ENCODE results near the gene APOL1. TPM values are rescaled to one million over a fixed set of nuclear protein-coding genes. Genes with fewer than 3 reads are reported as not detected.
A peak's percentile ranks its signal among the peaks of the same experiment; 100 is the strongest.
"Not testable (repeated sequence)": the region's sequence is repeated elsewhere in the genome, so short reads cannot be mapped to it uniquely, and the experiment has no call there.

APOL1 gene
- total RNA-seq, 2 donors from 2014 or later, result 39.9 to 69.3 TPM

DNA sequence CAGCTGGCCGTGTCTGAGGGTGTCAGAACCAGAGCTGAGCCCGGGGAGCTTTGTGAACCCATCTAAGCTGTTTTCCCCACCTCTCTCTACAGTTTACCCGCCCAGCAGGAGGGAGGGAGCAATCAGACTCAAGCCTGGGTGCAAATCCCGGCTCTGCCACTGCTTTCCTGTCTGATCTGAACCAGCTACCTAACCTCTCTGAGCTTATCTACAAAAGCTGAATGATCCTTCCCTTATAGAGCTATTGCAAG, 13.9 kb upstream of the APOL1 start:
- DNase-seq (ENCODE audit: low spot score), result no peak
- intact Hi-C loops (cut with DNase I), result no loop called here

DNA sequence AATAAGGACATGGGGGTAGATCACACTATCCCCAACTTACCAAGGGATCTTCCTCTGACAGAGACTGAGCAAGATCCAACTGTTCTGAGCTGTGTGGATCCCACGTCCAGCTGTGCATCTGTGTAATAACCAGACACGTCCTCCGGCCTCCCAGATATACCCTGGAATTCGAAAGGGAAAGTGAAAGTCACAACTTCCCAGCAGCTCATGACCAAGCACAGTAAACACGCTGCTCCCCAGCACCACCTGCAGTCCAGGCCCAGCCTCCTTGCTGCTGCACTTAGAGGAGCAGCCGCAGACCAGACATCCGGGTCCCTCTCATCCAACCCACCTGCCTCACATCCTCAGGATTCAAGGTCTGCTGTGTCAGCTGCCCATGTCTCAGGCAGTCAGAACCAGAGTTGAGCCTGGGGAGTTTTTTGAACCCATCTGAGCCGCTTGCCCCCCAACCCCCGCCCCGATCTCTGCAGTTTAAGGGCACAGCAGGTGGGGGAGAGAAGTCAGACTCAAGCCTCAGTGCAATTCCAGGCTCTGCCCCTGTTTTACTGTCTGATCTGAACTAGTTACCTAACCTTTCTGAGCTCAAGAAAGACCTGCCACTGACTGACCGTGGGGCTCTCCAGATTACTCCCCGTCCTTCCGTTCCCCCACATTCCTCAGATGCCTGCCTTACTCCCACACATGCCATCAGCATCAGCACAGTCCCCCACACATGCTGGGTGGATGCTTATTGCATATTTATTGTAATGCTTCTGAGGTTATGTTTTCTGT, 13.3 kb upstream of the APOL1 start, which contains the start of gene APOL2:
Gene APOL2 (minus strand): TSS at position 127 of the 771 bp plus-strand sequence. CDS start 6,365 bp downstream, outside the sequence.
- peak; percentile 94 for DNase-seq (ENCODE audit: low spot score)
- intact Hi-C loops (cut with DNase I), result no loop called here

DNA sequence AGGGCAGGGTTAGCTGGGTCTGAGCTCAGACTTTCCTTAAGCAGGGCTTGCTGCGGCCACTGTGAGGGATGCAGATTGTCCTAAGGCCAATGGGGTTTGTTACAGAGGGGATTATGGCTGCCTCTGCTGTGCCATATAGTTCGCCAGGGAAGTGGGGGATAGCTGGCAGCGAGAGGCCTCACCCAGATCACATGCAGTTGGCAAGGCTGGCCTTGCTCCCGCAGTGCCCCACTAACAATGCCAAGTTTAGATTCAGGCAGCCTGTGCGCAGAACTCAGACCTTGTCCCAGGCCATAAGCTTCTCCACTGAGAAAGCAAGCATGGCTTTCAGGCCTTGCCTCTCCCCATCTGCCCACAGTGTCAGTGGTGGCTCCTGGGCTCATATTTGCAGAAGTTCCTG, 8.9 kb upstream of the APOL1 start:
- intact Hi-C loops (cut with DNase I), result no loop called here
- peak; percentile 75 for DNase-seq (ENCODE audit: low spot score)

DNA sequence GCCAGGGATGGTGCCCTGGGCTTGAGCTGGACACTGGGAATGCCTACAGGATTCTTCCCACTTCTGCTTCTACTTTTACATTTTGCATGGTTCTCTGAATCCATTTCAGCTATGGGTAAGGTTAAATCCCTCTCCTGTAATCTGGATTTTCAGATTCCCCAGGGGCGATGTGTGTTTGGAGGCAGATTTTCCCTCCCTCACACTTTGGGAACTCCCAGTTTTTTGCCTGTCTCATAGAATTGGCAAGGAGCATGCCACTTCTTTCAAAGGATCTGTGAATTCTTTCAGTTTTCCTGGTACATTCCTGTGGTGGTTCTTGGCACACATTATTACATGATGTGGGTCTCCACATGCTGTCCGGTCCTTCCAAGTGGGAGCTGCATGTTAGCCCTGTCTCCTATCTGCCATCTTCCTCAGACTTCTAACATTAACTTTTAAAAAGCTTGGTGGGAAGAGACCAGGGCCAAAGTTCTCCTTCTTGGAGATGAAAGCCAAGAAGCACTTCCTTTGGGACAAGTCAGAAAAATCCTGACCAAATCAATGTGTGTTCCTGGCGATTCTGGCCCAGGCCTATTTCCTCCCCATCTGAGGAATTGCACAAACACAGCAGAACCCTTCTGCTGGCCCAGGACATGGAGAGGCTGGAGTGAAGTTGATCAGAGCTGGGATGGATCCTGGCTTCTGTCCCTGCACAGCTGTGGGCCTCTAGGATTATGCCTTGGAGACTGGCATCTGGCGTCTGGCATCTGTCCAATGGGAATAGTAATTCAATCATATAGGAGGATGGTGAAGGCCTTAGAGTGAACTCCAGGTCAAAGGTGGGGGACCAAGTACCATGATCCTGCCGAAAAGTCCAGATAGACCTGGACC, 8.2 kb upstream of the APOL1 start:
- peak; percentile 83 for DNase-seq (ENCODE audit: low spot score)
- intact Hi-C loops (cut with DNase I), result no loop called here

DNA sequence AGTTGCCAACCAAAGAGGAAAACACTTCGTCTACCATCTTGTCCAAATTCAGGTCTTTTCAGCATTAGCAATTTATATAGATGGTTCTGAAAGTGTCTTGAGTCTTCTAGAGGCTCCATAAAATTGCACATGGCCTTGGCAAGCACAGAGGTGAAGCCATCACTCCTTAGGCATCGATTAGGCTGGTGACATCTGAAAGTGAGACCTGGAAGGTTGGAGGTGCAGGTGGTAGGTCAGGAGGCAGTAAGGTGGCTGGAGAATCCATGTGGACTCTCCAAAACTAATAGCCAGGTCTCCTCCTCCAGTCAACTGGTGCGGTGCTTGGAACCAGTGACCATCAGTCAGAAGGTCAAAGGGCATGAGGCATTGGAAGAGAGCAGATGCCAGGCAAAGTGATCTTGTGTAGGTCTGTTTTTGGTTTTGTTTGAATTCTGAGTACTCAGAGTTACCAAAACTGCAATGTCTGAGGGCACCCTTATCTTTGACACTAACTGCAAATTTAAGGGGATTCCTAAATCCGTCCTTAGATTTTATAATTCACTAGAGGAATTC, 7.1 kb upstream of the APOL1 start:
- no peak for DNase-seq (ENCODE audit: low spot score)
- intact Hi-C loops (cut with DNase I), result no loop called here

DNA sequence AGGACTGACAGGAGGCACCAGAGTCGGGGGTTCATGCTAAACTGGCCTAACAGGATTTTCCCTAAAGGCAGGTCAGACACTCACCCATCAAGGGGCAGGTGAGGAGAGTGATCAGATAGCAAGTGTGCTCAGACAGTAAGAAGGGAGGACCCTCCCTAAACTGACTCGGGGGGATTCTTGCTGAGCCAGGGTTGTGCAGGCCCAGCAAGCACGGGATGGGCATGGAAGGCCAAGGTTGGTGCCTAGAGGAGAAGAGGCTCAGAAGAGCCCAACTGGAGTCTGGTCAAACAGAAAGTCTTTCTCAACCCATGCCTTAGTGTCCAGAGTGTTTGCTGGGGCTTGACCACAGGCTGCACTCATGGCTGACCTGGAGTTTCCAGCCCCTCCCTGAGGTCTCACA, 6.2 kb upstream of the APOL1 start:
- DNase-seq (ENCODE audit: low spot score), result no peak
- intact Hi-C loops (cut with DNase I), result no loop called here

DNA sequence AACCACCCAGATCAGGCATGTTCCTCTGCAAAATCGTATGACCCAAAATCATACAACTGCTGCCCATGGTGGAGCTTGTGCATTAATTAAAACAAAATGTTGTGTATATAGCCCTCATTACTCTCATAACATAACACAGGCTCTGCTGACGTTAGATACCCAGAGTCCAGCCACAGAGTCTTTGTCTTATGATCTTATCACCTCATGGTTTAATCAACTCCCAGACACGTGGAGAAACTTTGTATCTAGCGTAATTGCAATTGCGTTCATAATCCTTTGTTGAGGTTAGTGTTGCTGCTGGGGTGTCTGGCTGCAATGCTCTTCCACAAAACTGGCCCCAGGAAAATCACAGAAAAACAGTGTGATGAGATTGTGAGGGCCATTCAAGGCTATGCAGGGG, 5.0 kb upstream of the APOL1 start:
- intact Hi-C loops (cut with DNase I), result no loop called here
- DNase-seq (ENCODE audit: low spot score), result no peak

DNA sequence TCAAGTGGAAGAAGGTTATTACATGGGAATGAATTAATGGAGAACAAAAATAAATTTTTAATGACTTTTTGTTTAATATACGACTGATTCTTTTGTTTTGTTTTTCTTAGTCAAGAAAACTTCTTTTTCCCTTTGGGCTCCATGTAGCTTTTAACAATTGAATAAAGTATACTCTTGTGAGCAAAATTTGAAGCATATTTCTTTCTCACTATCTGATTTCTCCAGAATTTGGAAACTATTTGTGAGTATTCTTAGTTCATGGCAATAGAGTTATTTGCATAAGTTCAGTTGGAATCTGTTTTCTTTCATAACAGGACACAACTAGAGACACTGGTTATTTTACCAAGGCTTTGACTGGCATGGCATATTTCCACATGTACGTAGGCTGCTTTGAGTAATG, 3.8 kb upstream of the APOL1 start:
- intact Hi-C loops (cut with DNase I), result no loop called here
- no peak for DNase-seq (ENCODE audit: low spot score)

DNA sequence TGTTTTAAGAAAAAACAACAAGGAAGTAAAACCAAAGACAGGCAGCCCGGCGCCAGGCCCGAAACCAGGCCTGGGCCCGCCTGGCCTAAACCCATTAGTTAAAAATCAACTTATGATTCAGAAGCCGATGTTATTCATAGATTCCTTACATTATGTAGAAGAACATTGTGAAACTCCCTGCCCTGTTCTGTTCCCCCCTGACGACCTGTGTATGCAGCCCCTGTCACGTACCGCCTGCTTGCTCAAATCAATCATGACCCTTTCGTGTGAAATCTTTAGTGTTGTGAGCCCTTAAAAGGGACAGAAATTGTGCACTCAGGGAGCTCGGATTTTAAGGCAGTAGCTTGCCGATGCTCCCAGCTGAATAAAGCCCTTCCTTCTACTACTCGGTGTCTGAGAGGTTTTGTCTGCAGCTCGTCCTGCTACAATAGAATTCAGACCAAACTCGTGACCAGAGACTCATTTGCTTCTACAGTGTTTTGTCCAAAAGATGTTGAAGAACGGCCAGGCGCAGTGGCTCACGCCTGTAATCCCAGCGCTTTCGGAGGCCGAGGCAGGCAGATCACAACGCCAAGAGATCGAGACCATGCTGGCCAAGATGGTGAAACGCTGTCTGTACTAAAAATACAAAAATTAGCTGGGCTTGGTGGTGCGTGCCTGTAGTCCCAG, 2.5 kb upstream of the APOL1 start:
- intact Hi-C loops (cut with DNase I), result not testable (repeated sequence)
- peak; percentile 53 for DNase-seq (ENCODE audit: low spot score)

DNA sequence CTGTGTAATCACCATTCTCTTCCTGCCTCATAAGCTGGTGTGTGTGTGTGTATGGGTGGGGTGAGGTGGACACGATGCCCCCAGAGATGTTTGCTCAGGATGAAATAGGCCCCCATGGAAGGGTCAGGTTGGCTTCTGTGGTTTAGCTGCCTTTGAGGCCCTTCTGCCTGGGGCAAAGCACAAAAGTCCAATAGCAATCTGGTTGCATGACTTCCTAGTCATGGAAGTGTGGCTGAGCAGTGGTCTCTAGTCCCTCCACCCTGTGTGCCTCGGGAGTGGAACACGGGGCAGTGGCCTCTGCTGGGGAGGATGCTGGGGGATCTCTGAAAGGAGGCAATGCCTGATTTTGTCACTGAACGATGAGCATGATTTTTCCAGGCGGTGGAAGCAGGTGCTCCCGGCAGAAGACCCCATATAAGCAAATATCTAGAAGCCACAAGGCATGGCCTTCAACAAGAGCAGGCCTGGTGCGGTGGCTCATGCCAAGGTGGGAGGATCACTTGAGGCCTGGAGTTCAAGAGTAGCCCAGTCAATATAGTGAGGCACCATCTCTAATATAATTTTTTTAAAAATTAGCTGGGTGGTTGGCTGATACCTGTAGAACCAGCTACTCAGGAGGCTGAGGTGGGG, 839 bp upstream of the APOL1 start:
- DNase-seq (ENCODE audit: low spot score); intact Hi-C loops (cut with DNase I): not testable (repeated sequence)

DNA sequence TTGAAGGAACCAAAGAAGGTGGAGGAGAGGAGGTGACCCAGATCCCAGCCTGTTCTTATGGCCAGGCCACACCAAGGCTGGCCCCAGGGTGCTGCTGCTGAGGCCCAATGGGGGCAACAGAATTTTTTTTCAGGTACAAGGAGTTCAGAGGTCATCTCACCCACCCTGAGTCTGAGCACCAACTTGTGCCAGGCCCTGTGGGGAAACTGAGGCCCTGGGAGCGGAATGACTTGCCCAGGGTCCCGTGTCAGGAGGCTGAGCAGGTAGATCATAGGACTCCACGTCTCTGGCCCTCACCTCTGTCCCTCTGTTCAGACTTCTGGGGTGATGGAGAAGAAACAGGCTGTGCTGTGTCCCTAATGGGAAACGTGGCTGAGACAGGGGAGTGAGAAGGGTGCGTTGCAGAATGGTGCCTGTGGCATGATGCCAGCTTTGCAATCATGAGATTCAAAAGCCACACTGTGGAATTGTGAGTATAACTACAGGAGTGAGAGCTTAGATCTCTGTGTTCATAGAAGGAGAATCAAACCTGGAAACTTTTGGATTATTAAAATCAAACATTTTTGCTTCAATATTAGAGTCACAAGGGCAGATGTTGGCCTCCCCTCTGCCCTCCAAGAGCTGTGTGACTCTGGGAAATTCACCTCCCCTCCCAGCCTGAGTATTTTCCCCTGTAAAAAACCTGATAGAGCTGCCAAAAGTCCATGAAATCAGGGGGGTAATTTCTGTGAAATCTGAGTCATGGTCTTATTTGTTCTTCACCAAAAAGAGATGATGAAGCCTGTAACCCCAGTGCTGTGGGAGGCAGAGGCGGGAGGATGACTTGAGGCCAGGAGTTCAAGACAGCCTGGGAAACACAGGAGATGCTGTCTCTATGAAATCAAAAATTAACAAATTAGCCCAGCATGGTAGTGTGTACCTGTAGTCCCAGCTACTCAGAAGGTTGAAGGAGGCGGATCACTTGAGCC, 874 bp downstream of the APOL1 start:
- DNase-seq (ENCODE audit: low spot score), result peak; percentile 74
- intact Hi-C loops (cut with DNase I), result no loop called here

DNA sequence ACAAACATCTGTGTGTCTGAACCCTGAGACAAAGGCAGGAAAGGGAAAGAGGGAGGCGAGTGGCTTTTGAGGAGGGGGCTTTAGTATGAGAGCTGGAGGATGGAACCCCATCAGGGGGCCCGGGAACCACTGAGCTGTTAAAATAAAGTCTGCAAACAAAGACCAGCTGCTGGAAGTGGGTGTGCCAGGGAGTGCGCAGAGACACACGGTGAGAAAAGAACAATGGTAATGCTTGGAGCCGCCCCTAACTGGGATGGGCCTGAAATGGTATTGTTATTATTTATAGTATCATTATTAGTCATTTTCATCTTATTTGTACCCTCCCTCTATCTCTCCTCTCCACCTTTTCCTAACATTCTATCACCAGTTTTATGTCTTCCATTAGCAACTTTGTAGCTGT, 2.6 kb downstream of the APOL1 start:
- intact Hi-C loops (cut with DNase I); DNase-seq (ENCODE audit: low spot score): not testable (repeated sequence)

DNA sequence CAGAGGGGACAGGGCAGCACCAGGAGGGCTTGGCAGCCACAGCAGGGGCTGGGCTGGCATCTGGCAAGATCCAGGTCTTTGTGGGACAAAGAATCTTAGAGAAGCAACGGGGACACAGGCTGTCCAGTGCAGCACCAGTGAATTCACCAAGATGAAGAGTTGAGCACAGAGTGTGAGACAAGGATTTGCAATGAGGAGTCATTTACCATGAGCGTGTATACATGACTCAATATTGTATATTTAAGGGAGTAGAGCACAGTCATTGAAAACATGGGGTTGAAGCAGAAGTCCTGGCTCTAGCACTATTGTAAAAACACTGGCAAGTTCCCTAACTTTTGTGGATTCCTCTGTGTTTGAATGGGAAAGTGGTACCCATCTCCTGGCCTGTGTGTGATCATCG, 3.5 kb downstream of the APOL1 start:
- intact Hi-C loops (cut with DNase I), result no loop called here
- no peak for DNase-seq (ENCODE audit: low spot score)

DNA sequence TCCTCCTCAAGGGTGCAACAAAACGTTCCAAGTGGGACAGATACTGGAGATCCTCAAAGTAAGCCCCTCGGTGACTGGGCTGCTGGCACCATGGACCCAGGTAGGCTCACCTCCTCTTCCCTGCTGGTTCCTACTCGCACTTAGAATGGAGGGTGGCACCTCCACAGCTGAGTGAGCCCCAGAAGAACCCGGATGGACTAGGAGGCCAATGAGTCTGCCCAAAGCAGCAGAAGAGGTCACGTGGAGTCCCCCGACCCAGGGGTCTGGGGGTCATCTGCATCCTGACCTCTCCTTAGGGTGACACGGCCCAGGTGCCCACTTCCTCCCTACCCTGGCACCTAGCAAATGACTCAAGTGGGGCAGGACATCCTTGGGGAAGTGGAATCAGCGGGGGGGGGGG, 4.4 kb downstream of the APOL1 start:
- DNase-seq (ENCODE audit: low spot score), result peak; percentile 44
- intact Hi-C loops (cut with DNase I), result no loop called here

DNA sequence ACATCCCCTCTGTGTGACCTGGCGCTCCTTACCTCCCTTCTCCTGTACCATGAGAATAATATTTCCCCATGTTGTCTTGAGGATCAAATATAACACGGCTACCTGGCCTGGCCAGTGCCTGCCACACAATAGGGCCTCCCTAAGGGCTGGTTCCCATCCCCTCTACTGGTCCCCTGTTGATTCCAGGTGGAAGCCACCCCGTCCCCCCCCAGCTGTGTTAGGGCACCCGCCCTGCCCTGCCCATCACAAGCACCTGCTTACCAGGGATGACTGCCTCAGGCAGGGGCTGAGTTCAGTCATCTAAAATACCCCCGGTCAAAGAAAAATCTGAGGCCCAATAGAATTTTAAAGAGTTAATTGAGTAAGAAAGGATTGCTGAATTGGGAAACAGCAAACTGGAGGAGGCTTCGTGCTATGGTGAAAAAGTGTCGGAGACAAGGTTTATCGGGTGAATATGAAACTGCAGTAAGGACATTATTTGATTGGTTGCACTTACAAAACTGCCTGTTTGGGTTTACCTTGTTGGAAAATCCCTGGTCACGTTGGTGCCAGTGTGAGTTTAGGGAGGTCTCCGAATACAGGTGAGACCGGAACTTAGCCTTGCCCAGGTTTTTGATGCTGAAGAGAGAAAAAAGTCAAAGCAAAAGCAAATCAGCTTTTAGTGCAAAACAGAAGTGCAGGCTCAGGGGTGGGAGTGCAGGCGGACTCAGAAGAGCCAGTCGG, 5.2 kb downstream of the APOL1 start:
- intact Hi-C loops (cut with DNase I), result no loop called here
- peak; percentile 46 for DNase-seq (ENCODE audit: low spot score)

DNA sequence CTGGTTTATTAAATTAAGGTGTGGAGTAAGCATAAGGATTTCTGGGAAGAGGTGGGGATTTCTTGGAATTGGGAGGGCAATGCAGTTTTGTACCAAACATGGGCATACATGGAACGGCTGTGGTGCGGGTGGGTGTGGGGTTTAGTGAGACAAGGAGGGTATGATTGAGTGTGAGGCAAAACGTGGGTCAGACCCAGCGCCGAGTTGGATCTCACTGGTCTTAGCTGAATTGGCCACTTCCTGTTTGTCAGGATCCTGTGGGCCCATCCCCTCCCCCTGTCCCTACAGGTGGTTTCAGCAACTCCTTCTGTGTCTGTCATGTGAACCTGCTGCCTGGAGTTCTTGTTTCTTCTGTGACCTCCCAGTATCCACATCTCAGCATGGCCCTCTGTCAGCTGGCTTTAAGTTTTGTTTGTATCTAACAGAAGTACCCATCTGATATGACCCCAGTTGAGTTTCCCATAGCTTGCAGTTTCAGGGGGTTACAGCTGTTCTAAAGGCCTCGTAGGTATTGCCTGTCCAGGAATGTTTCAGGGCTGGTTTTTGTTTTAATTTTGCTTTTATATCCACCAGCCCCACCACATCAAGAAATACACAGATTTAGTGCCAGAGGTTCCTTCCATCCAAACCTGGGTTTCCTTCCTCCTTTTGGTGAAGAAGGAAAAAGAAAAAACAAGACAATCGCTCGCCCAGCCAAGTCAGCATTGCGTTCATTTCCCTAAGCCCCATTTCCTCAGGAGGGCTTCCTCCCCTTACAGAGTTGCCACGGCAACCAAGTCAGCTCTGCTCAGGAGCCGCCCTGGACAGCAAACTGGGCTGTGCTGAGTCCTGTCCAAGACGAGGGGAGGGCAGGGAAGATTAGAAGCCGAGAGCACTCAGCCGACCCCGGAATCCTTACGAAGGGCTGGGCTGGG, 6.0 kb downstream of the APOL1 start:
- peak; percentile 80 for DNase-seq (ENCODE audit: low spot score)
- intact Hi-C loops (cut with DNase I), result no loop called here
